Astrocyte of the cerebellum (primary cell): ENCODE measurements around the gene ZBED4.

Experiments
- DNase-seq: peaks from one replicate; pipeline ENCODE4 v3.0.0-alpha.2; 2011; ENCODE audit warnings: low read depth
- H3K4me3 ChIP-seq: 2 replicates; pipeline ENCODE4 v1.5.1; 2011; ENCODE audit warnings: mild to moderate bottlenecking, low read depth, low read length, moderate library complexity
- in situ Hi-C: cut with HindIII; loops from 2 replicates; pipeline ENCODE4 v1.10.0; 2017; ENCODE audit warnings: low sequenced_read_pairs
- TF ChIP-seq, protein P1 (sequence below): IDR thresholded peaks from 2 replicates; pipeline ENCODE4 v1.5.1; 2012; ENCODE audit warnings: low read length, low read depth, moderate library complexity, mild to moderate bottlenecking; ENCODE audit errors: missing control alignments

Gene ZBED4

DNA sequence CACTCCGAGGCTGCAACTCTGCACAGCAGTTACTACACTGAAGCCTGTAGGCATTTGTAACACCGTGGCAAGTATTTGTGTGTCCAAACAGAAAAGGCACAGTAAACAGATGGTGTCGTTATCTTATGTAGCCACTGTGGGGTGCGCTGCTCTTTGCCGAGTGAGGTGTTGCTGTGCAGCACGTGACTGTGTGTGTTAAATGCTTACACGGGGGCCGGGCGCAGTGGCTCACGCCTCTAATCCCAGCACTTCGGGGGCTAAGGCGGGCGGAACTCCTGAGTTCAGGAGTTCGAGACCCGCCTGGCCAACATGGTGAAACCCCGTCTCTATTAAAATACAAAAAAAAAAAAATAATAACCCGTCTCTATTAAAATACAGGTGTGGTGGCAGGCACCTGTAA lies 11.5 kb downstream of the ZBED4 start:
- in situ Hi-C loops = no loop called here
- no peak for DNase-seq
- no peak overlapping the region for H3K4me3 ChIP-seq
- TF ChIP-seq, protein P1, sequence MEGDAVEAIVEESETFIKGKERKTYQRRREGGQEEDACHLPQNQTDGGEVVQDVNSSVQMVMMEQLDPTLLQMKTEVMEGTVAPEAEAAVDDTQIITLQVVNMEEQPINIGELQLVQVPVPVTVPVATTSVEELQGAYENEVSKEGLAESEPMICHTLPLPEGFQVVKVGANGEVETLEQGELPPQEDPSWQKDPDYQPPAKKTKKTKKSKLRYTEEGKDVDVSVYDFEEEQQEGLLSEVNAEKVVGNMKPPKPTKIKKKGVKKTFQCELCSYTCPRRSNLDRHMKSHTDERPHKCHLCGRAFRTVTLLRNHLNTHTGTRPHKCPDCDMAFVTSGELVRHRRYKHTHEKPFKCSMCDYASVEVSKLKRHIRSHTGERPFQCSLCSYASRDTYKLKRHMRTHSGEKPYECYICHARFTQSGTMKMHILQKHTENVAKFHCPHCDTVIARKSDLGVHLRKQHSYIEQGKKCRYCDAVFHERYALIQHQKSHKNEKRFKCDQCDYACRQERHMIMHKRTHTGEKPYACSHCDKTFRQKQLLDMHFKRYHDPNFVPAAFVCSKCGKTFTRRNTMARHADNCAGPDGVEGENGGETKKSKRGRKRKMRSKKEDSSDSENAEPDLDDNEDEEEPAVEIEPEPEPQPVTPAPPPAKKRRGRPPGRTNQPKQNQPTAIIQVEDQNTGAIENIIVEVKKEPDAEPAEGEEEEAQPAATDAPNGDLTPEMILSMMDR = no peak

DNA sequence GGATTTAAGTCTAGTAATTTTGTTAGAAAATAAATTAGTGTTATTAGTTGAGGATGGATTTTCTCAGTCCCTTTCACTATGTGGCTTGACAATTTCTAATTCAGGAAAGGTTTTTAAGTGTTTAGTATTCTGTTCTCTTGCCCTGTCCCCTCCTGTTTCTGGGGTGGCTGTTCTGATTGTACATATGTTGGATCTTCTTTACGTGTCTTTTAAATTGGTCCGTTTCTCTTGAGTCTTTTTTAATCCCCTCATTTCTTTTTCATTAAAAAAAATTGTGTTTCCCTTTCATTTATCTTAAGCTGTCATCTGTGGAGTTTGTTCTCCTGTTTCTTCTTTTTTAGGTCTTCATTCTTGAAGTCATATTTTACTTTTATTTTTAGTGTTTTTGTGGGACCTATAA lies 12.5 kb downstream of the ZBED4 start:
- no peak overlapping the region for H3K4me3 ChIP-seq
- in situ Hi-C loops = no loop called here
- no peak for DNase-seq
- TF ChIP-seq, protein P1 = no peak

DNA sequence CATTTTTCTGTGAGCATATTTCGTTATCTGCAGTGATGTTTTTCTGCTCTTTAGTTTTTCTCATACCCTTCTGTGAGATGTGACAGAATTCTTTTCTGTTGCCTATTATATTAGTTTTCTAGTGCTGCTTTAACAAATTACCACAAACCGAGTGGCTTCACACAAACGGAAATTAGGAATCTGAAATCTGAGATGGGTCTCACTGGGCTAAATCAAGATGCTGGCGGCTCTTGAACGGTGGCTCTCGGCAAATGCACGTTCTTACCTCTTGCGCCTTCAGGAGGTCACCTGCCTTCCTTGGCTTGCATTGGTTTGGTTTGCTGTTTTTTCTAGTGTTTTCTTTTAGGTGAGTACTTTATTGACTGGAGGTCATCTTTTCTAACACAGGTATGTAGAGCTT lies 13.0 kb downstream of the ZBED4 start:
- TF ChIP-seq, protein P1 = no peak
- H3K4me3 ChIP-seq = no peak overlapping the region
- DNase-seq = no peak
- in situ Hi-C loops = no loop called here

DNA sequence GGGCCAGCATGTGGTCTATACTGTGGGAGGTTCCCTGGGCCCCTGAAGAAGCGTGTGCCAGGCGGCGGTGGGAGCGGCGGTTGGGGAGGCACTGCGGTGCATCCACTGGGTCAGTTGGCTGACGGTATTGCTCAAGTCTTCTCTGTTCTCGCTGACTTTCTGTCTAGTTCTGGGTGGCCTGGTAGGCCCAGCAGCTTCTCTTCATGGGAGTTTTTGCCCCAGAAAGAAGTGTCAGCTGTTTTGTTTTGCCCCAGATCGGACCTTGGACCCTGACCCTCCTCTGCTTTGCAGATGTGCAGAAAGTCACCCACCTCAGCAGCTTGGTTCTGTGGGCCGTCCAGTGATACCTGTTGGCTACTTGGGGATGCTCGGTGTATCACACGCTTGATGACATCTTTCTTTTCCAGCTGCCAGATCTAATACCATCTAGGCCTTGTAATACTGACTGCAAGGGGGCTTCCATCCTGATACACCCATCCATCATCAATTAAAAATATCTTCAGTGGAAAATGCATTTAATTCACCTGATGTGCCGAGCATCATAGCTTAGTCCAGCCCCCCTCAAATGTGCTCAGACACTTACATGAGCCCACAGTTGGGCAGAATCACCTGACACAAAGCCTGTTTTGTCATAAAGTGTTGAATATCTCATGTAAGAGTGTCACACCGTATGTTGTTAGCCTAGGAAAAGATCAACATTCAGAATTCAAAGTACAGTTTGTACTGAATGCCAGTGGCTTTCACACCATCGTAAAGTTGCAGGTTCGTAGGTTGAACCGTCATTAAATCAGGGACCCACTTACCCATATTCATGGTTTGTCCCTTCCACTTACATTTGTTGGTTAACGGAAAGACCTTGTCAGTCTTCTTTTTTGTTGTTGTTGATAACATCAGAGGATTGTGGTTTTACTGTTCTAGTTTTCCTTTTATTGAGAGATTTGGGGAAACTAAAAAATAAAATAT lies 13.9 kb downstream of the ZBED4 start:
- no peak for DNase-seq
- TF ChIP-seq, protein P1 = no peak
- no peak overlapping the region for H3K4me3 ChIP-seq
- in situ Hi-C loops = no loop called here

DNA sequence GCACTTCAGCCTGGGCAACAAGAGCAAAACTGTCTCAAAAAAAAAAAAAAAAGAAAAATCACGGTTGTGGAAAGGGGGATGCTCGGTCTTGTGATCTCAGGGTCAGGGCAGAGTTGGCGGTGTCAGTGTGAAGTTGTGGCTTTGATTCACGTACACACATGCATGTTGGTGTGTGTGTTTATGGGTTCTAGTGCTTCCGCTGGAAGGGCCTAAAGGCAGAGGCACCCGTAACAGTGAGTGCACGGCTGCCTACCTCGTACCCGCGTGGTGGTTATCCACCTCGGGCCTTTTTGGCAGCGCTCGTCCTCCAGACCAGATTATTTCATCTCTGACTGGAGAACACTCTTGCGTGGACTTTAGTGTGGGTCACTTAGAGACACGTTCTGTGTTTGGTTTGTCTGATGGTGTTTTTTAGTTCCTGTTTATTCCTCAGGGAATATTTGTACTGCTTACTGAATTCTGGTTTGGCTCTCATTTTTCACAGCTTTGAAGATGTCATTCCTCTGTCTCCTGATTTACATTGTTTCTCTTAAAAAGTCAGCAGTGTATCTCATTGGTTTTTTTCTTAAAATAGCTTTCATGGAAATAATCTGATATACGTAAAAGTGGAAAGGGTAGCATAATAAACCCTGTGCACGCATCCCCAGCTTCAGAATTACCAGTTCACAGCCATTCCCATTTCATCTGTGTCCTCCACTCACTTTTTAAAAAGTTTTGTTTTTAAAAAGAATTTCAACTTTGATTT lies 15.6 kb downstream of the ZBED4 start:
- no peak for DNase-seq
- H3K4me3 ChIP-seq = no peak overlapping the region
- TF ChIP-seq, protein P1 = no peak
- in situ Hi-C loops = no loop called here

DNA sequence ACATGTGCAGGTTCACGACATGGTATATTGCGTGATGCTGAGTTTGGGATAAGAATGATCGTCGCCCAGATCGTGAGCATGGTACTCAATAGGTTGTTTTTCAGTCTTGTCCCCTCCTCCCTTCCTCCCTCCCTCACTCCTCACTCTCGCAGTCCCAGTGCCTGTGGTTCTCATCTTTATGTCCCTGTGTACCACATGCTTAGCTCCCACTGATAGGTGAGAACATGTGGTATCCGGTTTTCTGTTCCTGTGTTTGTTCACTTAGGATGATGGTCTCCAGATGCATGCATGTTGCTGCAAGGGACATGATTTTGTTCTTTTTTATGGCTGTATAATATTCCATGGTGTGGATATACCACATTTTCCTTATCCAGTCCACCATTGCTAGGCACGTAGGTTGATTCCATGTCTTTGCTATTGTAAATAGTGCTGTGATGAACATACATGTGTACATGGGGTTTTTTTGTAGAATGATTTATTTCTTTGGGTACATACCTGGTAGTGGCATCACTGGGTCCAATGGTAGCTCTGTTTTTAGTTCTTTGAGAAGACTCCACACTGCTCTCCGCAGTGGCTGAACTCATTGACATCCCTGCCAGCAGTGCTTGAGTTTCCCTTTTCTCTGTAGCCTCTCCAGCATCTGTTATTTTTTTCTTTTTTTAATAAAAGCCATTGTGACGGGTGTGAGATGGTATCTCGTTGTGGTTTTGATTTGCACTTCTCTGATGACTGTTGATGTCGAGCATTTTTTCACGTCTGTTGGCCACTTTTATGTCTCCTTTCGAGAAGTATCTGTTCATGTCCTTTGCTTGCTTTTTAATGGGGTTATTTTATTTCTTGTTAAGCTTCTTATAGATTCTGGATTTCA lies 16.4 kb downstream of the ZBED4 start:
- no peak overlapping the region for H3K4me3 ChIP-seq
- TF ChIP-seq, protein P1 = no peak
- no peak for DNase-seq
- in situ Hi-C loops = loop anchor here (5.0 kb wide), 1 partner anchor 47 kb away; the partner anchor contains the start of genes ALG12 and CRELD2
